Measurements from ENCODE around the gene BRF1. TPM values are rescaled to one million over a fixed set of nuclear protein-coding genes. Genes with fewer than 3 reads are reported as not detected.

Gene BRF1
- total and polyA plus RNA-seq, 2 of the 8 experiments (the other 6 are each of a cell fraction or from before 2014, with no cell fraction given), result 7.7 to 18.3 TPM

DNA sequence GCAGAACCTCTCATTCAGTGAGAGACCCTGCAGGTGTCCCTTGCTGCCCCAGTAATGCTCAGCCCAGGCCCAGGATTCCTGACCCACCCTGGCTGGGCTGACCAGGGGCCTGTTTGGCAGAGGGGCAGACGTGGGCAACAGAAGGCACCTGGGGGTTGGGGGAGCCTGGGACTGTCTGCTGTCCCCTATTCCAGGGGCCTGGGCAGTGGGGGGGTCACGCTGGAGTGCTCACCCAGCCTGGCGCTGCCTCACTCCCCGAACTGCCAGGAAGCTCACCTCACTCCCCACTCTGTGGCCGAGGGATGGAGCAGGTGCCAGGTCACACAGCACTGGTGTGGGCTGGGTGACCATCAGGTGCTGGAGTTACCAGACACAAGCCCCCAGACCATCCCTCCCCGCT, 97.1 kb downstream of the BRF1 start:
- Histone ChIP-seq H3K36me3 (ENCODE audit: control insufficient read depth in 2 of 4, insufficient read depth in 4 of 4, low read length in 3 of 4) (no peaks in the 10 kb centered on the region), H3K9ac (replicated peaks in 1 of 4; ENCODE audit: extremely low read depth in 1 of 4, low read depth in 3 of 4, low read length in 3 of 4) (no peak overlapping the region), H3K23ac (ENCODE audit: insufficient read length) (no peak overlapping the region), H4K5ac (ENCODE audit: insufficient read length, low read depth, low read length) (no peak overlapping the region), H3K4me2 (ENCODE audit: insufficient read depth in 1 of 2, low read depth in 2 of 2, low read length in 2 of 2) (no peak overlapping the region), H3K4me3 (ENCODE audit: extremely low read depth in 1 of 4, insufficient read depth in 2 of 4, low read depth in 3 of 4, low read length in 4 of 4) (no peak overlapping the region), H3K27ac (ENCODE audit: low read depth, low read length) (no peak overlapping the region), H3K79me2 (ENCODE audit: control insufficient read depth in 1 of 2, insufficient read depth in 2 of 2, low read length in 2 of 2) (no peaks in the 10 kb centered on the region), H2AFZ (ENCODE audit: low read length) (no peak overlapping the region), H3K9me3 (ENCODE audit: insufficient read depth in 2 of 2, low read depth in 1 of 2, low read length in 1 of 2) (no peaks in the 10 kb centered on the region), H2BK12ac (ENCODE audit: low read depth, low read length) (no peak overlapping the region), H2BK120ac (replicated peaks; ENCODE audit: low read depth, low read length) (no peak overlapping the region), H4K20me1 (replicated peaks in 1 of 2; ENCODE audit: control insufficient read depth in 1 of 2, insufficient read depth in 2 of 2, low read length in 2 of 2) (peaks cover 3 to 10% of the 10 kb centered on the region in 2 experiments), H2BK5ac (ENCODE audit: low read depth, low read length) (no peak overlapping the region), H3K18ac (ENCODE audit: extremely low read depth, low read length) (no peak overlapping the region), H3K4ac (replicated peaks; ENCODE audit: insufficient read length, low read depth, low read length) (no peak overlapping the region), H3K23me2 (ENCODE audit: low read depth, low read length) (no peaks in the 10 kb centered on the region), H4K91ac (replicated peaks; ENCODE audit: insufficient read length, low read length) (no peak overlapping the region), H2AK5ac (ENCODE audit: low read depth, low read length) (no peak overlapping the region), H4K8ac (ENCODE audit: extremely low read depth, insufficient read depth, low read length) (no peak overlapping the region), H2BK15ac (ENCODE audit: low read length) (no peak overlapping the region), H3K79me1 (ENCODE audit: low read depth, low read length) (no peaks in the 10 kb centered on the region), H3K14ac (ENCODE audit: insufficient read length) (no peak overlapping the region), H3K4me1 (replicated peaks in 1 of 4; ENCODE audit: control insufficient read depth in 3 of 4, insufficient read depth in 4 of 4, low read length in 3 of 4) (peaks cover 0 to 10% (median 1%) of the 10 kb centered on the region in 4 experiments; a peak in 3 of 7 replicates), H3K56ac (replicated peaks; ENCODE audit: insufficient read length, low read depth, low read length) (no peak overlapping the region), H3K27me3 (replicated peaks in 1 of 4; ENCODE audit: control insufficient read depth in 3 of 4, extremely low read depth in 1 of 4, insufficient read depth in 3 of 4, low read length in 3 of 4) (peaks cover 0 to 2% (median 0%) of the 10 kb centered on the region in 4 experiments; a peak in 2 of 7 replicates), H2BK20ac (ENCODE audit: low read length) (no peak overlapping the region)
- ChIA-PET POLR2A (ENCODE audit: partially characterized antibody) (interaction anchor here (0.9 to 1.7 kb wide), 2 partner anchors 9 to 23 kb away, joined by 3 read pairs; no protein-coding TSS in a partner anchor), CTCF (ENCODE audit: partially characterized antibody) (interaction anchor here (0.5 to 4.8 kb wide), 23 partner anchors 9 to 176 kb away, joined by 3 to 27 read pairs (median 4); no protein-coding TSS in a partner anchor)
- DNase-seq (ENCODE audit: low read depth in 1 of 2, low spot score in 2 of 2) (no peak), FAIRE-seq (no peak)
- 67% methylated on average over 4 of the region's 6 CpGs; no CpG with 5 or more reads in 1 of the 2 experiments for WGBS, 2 experiments (ENCODE audit: extremely low coverage in 1 of 2, insufficient coverage in 1 of 2, insufficient read length in 1 of 2, insufficient replicate concordance in 2 of 2, low coverage in 1 of 2, low lambda C conversion rate in 2 of 2, missing lambda C conversion rate in 1 of 2)
- no peak for TF ChIP-seq NRF1 (IDR thresholded peaks at IDR 0.05; ENCODE audit: low read depth, low read length)
- no peak for TF ChIP-seq SP4 (IDR thresholded peaks at IDR 0.05; ENCODE audit: low read length)
- no peak for TF ChIP-seq CHD2 (IDR thresholded peaks at IDR 0.05; ENCODE audit: low read length)
- no peak for TF ChIP-seq MAFK (IDR thresholded peaks at IDR 0.05; ENCODE audit: low read depth, low read length)
- no peak for TF ChIP-seq CEBPB (IDR thresholded peaks at IDR 0.05; ENCODE audit: low read depth, low read length)
- TF ChIP-seq NANOG (IDR thresholded peaks at IDR 0.05; ENCODE audit: insufficient read depth, low read depth, low read length, poor library complexity, severe bottlenecking), result no peak
- TF ChIP-seq YY1 (IDR thresholded peaks at IDR 0.05; ENCODE audit: low read depth, low read length), result no peak
- no peak for TF ChIP-seq KDM1A (IDR thresholded peaks at IDR 0.05; ENCODE audit: borderline replicate concordance, low read length)
- TF ChIP-seq, protein P1, sequence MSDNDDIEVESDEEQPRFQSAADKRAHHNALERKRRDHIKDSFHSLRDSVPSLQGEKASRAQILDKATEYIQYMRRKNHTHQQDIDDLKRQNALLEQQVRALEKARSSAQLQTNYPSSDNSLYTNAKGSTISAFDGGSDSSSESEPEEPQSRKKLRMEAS (IDR thresholded peaks at IDR 0.05), result no peak
- TF ChIP-seq TAF7 (optimal IDR thresholded peaks at IDR 0.05; ENCODE audit: borderline replicate concordance, low read depth, low read length), result no peak
